ENCODE measurements around the gene CEP70.
"Not testable (repeated sequence)": the region's sequence is repeated elsewhere in the genome, so short reads cannot be mapped to it uniquely, and the experiment has no call there.

The CEP70 gene

GRCh38 chr3:138569090-138569489 lies 25.0 kb downstream of the CEP70 start:
- Histone ChIP-seq H3K9ac (ENCODE audit: insufficient read length) (no peak overlapping the region), H3K27ac (no peak overlapping the region), H3K4me3 (no peak overlapping the region), H3K36me3 (ENCODE audit: insufficient read depth, low read length) (no peaks in the 10 kb centered on the region), H3K9me3 (ENCODE audit: low read depth, low read length) (no peaks in the 10 kb centered on the region)
- no peak for DNase-seq (ENCODE audit: low read depth, low spot score)
- no peak for TF ChIP-seq EZH2 (IDR thresholded peaks at IDR 0.05)
- TF ChIP-seq FOXP2 (optimal IDR thresholded peaks at IDR 0.05; ENCODE audit: control extremely low read depth, extremely low read length, insufficient read depth) = no peak
- no peak for TF ChIP-seq POLR2AphosphoS5 (IDR thresholded peaks at IDR 0.05; ENCODE audit: borderline replicate concordance, low read depth, low read length)

- DNase-seq (ENCODE audit: low read depth, low spot score) = no peak
- Histone ChIP-seq H3K9ac (ENCODE audit: insufficient read length) (no peak overlapping the region), H3K9me3 (ENCODE audit: low read depth, low read length) (no peaks in the 10 kb centered on the region), H3K27ac (no peak overlapping the region), H3K36me3 (ENCODE audit: insufficient read depth, low read length) (no peaks in the 10 kb centered on the region), H3K4me3 (no peak overlapping the region)
- no peak for TF ChIP-seq EZH2 (IDR thresholded peaks at IDR 0.05)
- TF ChIP-seq FOXP2 (optimal IDR thresholded peaks at IDR 0.05; ENCODE audit: control extremely low read depth, extremely low read length, insufficient read depth) = no peak
- no peak for TF ChIP-seq POLR2AphosphoS5 (IDR thresholded peaks at IDR 0.05; ENCODE audit: borderline replicate concordance, low read depth, low read length)
Observed at GRCh38 chr3:138567403-138567802, 26.7 kb downstream of the CEP70 start.

- not testable (repeated sequence) for H3K27ac ChIP-seq; H3K9me3 ChIP-seq (ENCODE audit: low read depth, low read length); H3K4me3 ChIP-seq; DNase-seq (ENCODE audit: low read depth, low spot score); H3K36me3 ChIP-seq (ENCODE audit: insufficient read depth, low read length); H3K9ac ChIP-seq (ENCODE audit: insufficient read length)
Observed at GRCh38 chr3:138566293-138566692, 27.8 kb downstream of the CEP70 start.

GRCh38 chr3:138562902-138563301 lies 31.2 kb downstream of the CEP70 start:
- DNase-seq (ENCODE audit: low read depth, low spot score); H3K27ac ChIP-seq; H3K9ac ChIP-seq (ENCODE audit: insufficient read length); H3K9me3 ChIP-seq (ENCODE audit: low read depth, low read length); H3K4me3 ChIP-seq; H3K36me3 ChIP-seq (ENCODE audit: insufficient read depth, low read length): not testable (repeated sequence)

GRCh38 chr3:138560501-138560900 lies 33.6 kb downstream of the CEP70 start:
- Histone ChIP-seq H3K9me3 (ENCODE audit: low read depth, low read length) (no peaks in the 10 kb centered on the region), H3K36me3 (ENCODE audit: insufficient read depth, low read length) (no peaks in the 10 kb centered on the region), H3K4me3 (no peak overlapping the region), H3K27ac (no peak overlapping the region), H3K9ac (ENCODE audit: insufficient read length) (no peak overlapping the region)
- no peak for DNase-seq (ENCODE audit: low read depth, low spot score)
- no peak for TF ChIP-seq EZH2 (IDR thresholded peaks at IDR 0.05)
- TF ChIP-seq POLR2AphosphoS5 (IDR thresholded peaks at IDR 0.05; ENCODE audit: borderline replicate concordance, low read depth, low read length) = no peak
- no peak for TF ChIP-seq FOXP2 (optimal IDR thresholded peaks at IDR 0.05; ENCODE audit: control extremely low read depth, extremely low read length, insufficient read depth)

GRCh38 chr3:138559134-138559533 lies 34.9 kb downstream of the CEP70 start:
- no peak overlapping the region for H3K9ac ChIP-seq (ENCODE audit: insufficient read length)
- TF ChIP-seq EZH2 (IDR thresholded peaks at IDR 0.05) (no peak), FOXP2 (optimal IDR thresholded peaks at IDR 0.05; ENCODE audit: control extremely low read depth, extremely low read length, insufficient read depth) (no peak), POLR2AphosphoS5 (IDR thresholded peaks at IDR 0.05; ENCODE audit: borderline replicate concordance, low read depth, low read length) (no peak)

GRCh38 chr3:138554775-138555174 lies 39.3 kb downstream of the CEP70 start:
- not testable (repeated sequence) for H3K9me3 ChIP-seq (ENCODE audit: low read depth, low read length); H3K9ac ChIP-seq (ENCODE audit: insufficient read length); H3K4me3 ChIP-seq; H3K36me3 ChIP-seq (ENCODE audit: insufficient read depth, low read length); H3K27ac ChIP-seq; DNase-seq (ENCODE audit: low read depth, low spot score)

More at GRCh38 chr3:138559134-138559533, 34.9 kb downstream of the CEP70 start:
- Histone ChIP-seq H3K27ac (no peak overlapping the region), H3K36me3 (ENCODE audit: insufficient read depth, low read length) (no peaks in the 10 kb centered on the region), H3K9me3 (ENCODE audit: low read depth, low read length) (no peaks in the 10 kb centered on the region), H3K4me3 (no peak overlapping the region)
- DNase-seq (ENCODE audit: low read depth, low spot score) = no peak

- H3K27ac ChIP-seq; H3K4me3 ChIP-seq; DNase-seq (ENCODE audit: low read depth, low spot score); H3K36me3 ChIP-seq (ENCODE audit: insufficient read depth, low read length); H3K9me3 ChIP-seq (ENCODE audit: low read depth, low read length); H3K9ac ChIP-seq (ENCODE audit: insufficient read length): not testable (repeated sequence)
Observed at GRCh38 chr3:138550958-138551357, 43.1 kb downstream of the CEP70 start.

GRCh38 chr3:138549179-138549977 lies 44.7 kb downstream of the CEP70 start:
- no peak for TF ChIP-seq POLR2AphosphoS5 (IDR thresholded peaks at IDR 0.05; ENCODE audit: borderline replicate concordance, low read depth, low read length)
- no peak for TF ChIP-seq EZH2 (IDR thresholded peaks at IDR 0.05)
- Histone ChIP-seq H3K9me3 (ENCODE audit: low read depth, low read length) (peaks cover 9% of the 10 kb centered on the region; the same call in 1 of the 2 replicates), H3K27ac (no peak overlapping the region), H3K4me3 (no peak overlapping the region), H3K36me3 (ENCODE audit: insufficient read depth, low read length) (no peaks in the 10 kb centered on the region), H3K9ac (ENCODE audit: insufficient read length) (no peak overlapping the region)
- DNase-seq (ENCODE audit: low read depth, low spot score) = no peak
